ENCODE measurements around the gene TMPRSS3.
"Not testable (repeated sequence)": the region's sequence is repeated elsewhere in the genome, so short reads cannot be mapped to it uniquely, and the experiment has no call there.

TMPRSS3 gene

GRCh38 chr21:42408718-42409117, 12.9 kb upstream of the TMPRSS3 start:
- not testable (repeated sequence) for DNase-seq

- no peak for DNase-seq
These were observed 11.6 kb upstream of the TMPRSS3 start for GRCh38 chr21:42407476-42407875.

- DNase-seq = no peak
These were observed 11.0 kb upstream of the TMPRSS3 start for GRCh38 chr21:42406866-42407265.

GRCh38 chr21:42406201-42406621, 10.4 kb upstream of the TMPRSS3 start:
- no peak for DNase-seq

- no peak for DNase-seq
These were observed 9.5 kb upstream of the TMPRSS3 start for GRCh38 chr21:42405064-42406013.

GRCh38 chr21:42404539-42404938, 8.7 kb upstream of the TMPRSS3 start:
- no peak for DNase-seq

- no peak for DNase-seq
These were observed 7.9 kb upstream of the TMPRSS3 start, which contains the start of gene UBASH3A for GRCh38 chr21:42403611-42404231. Gene UBASH3A (plus strand): TSS chr21:42403902. CDS start chr21:42403946, 44 bp downstream.

GRCh38 chr21:42401820-42402251, 6.0 kb upstream of the TMPRSS3 start:
- DNase-seq = no peak

- DNase-seq = no peak
These were observed 5.3 kb upstream of the TMPRSS3 start for GRCh38 chr21:42401154-42401553.

GRCh38 chr21:42400525-42400924, 4.7 kb upstream of the TMPRSS3 start:
- DNase-seq = no peak

- no peak for DNase-seq
These were observed 2.7 kb upstream of the TMPRSS3 start for GRCh38 chr21:42398436-42399028.

- no peak for DNase-seq
These were observed 2.0 kb upstream of the TMPRSS3 start for GRCh38 chr21:42397746-42398394.

- DNase-seq = no peak
These were observed 1.2 kb upstream of the TMPRSS3 start for GRCh38 chr21:42396799-42397745.

GRCh38 chr21:42395302-42395701, 550 bp downstream of the TMPRSS3 start:
- no peak for DNase-seq

GRCh38 chr21:42393443-42393950, 2.4 kb downstream of the TMPRSS3 start:
- no peak for DNase-seq

- DNase-seq = no peak
These were observed 3.0 kb downstream of the TMPRSS3 start for GRCh38 chr21:42392731-42393442.

- no peak for DNase-seq
These were observed 4.6 kb downstream of the TMPRSS3 start for GRCh38 chr21:42391297-42391696.

- no peak for DNase-seq
These were observed 5.2 kb downstream of the TMPRSS3 start for GRCh38 chr21:42390696-42391095.

GRCh38 chr21:42390193-42390592, 5.7 kb downstream of the TMPRSS3 start:
- DNase-seq = no peak

Measured in nucleus accumbens (tissue), 56 donors.